AG04450 (cell line): ENCODE results near the gene SYNGAP1. TPM values are rescaled to one million over a fixed set of nuclear protein-coding genes. Genes with fewer than 3 reads are reported as not detected.

ENCODE experiments used
- CTCF ChIA-PET: fragments of 300-600, 350-600 bp; formaldehyde crosslinking; extraction: SDS; loops from one replicate; lab custom pipeline; 2022; ENCODE audit warnings: antibody characterized with exemption, inconsistent platforms; lab: Charles Lee
- POLR2A ChIA-PET: fragments of 350-600 bp; formaldehyde crosslinking; extraction: SDS; loops from one replicate; lab custom pipeline; 2021; ENCODE audit warnings: antibody characterized with exemption, inconsistent platforms; lab: Yijun Ruan, JAX
- DNase-seq: peaks from one replicate; pipeline ENCODE4 v3.0.0-alpha.2; 2011; ENCODE audit warnings: low read depth, low spot score
- H3K27ac ChIP-seq: one replicate; pipeline ENCODE4 v1.5.1; 2012; ENCODE audit warnings: low read depth, low read length, control low read depth
- H3K27me3 ChIP-seq: one replicate; pipeline ENCODE4 v1.6.0; 2012; ENCODE audit warnings: low read length; ENCODE audit not compliant: control insufficient read depth, insufficient read depth
- H3K4me3 ChIP-seq: 2 replicates; pipeline ENCODE4 v1.5.1; 2011; ENCODE audit warnings: mild to moderate bottlenecking, low read depth, low read length, control low read depth
- H3K9me3 ChIP-seq: 2 replicates; pipeline ENCODE4 v1.5.1; 2012; ENCODE audit warnings: low read length; ENCODE audit not compliant: control insufficient read depth, insufficient read depth
- CTCF ChIP-seq: IDR thresholded peaks from 2 replicates; pipeline ENCODE4 v1.5.1; 2011; ENCODE audit warnings: low read depth, low read length, control low read depth, inconsistent platforms
- polyA plus RNA-seq: library from polyadenylated mRNA; depleted of rRNA; stranded (reverse); fragments of >200 nt; gene quantifications from 2 replicates; pipeline ENCODE4 v1.2.3, GENCODE V29; 2011

SYNGAP1 gene
- polyA plus RNA-seq, 1 experiment, result 5.3 TPM

- Histone ChIP-seq H3K27me3 (no peaks in the 10 kb centered on the region), H3K4me3 (peak overlapping the region; percentile 91), H3K9me3 (no peaks in the 10 kb centered on the region), H3K27ac (no peak overlapping the region)
- ChIA-PET CTCF (interaction anchor here (1.4 to 1.7 kb wide), 2 partner anchors 65 to 70 kb away, joined by 6 read pairs; no protein-coding TSS in a partner anchor), POLR2A (interaction anchor here (1.1 to 1.2 kb wide), 2 partner anchors 37 to 316 kb away, joined by 3 to 6 read pairs; partner anchors contain the start of gene CUTA)
- no peak for TF ChIP-seq CTCF
- DNase-seq, result no peak
Observed at GRCh38 chr6:33455051-33455450, 35.2 kb downstream of the SYNGAP1 start.

- DNase-seq, result no peak
- no peak overlapping the region for H3K27ac ChIP-seq
- no peaks in the 10 kb centered on the region for H3K9me3 ChIP-seq
- POLR2A ChIA-PET, result interaction anchor here (0.6 kb wide), 1 partner anchor 256 kb away, joined by 5 read pairs; no protein-coding TSS in a partner anchor
- H3K4me3 ChIP-seq, result no peak overlapping the region
- no peaks in the 10 kb centered on the region for H3K27me3 ChIP-seq
- TF ChIP-seq CTCF, result no peak
- CTCF ChIA-PET, result interaction anchor here (0.6 kb wide), 1 partner anchor 255 kb away, joined by 3 read pairs; the partner anchor contains the start of gene UQCC2
Observed at GRCh38 chr6:33456156-33456555, 36.3 kb downstream of the SYNGAP1 start.

GRCh38 chr6:33458676-33459075 is 38.8 kb downstream of the SYNGAP1 start:
- peaks cover 5% of the 10 kb centered on the region for H3K27me3 ChIP-seq
- TF ChIP-seq CTCF, result no peak
- no peak overlapping the region for H3K4me3 ChIP-seq
- CTCF ChIA-PET, result interaction anchor here (0.7 kb wide), 1 partner anchor 9 kb away, joined by 3 read pairs; no protein-coding TSS in a partner anchor
- H3K27ac ChIP-seq, result no peak overlapping the region
- DNase-seq, result no peak
- POLR2A ChIA-PET, result no interaction called here
- no peaks in the 10 kb centered on the region for H3K9me3 ChIP-seq

GRCh38 chr6:33459226-33459625 is 39.4 kb downstream of the SYNGAP1 start:
- POLR2A ChIA-PET, result no interaction called here
- Histone ChIP-seq H3K27me3 (peaks cover 5% of the 10 kb centered on the region), H3K4me3 (no peak overlapping the region), H3K27ac (no peak overlapping the region), H3K9me3 (no peaks in the 10 kb centered on the region)
- CTCF ChIA-PET, result interaction anchor here (0.7 kb wide), 1 partner anchor 9 kb away, joined by 3 read pairs; no protein-coding TSS in a partner anchor
- DNase-seq, result no peak
- no peak for TF ChIP-seq CTCF

- CTCF ChIA-PET, result no interaction called here
- no peak overlapping the region for H3K27ac ChIP-seq
- DNase-seq, result no peak
- no peak overlapping the region for H3K4me3 ChIP-seq
- no peak for TF ChIP-seq CTCF
- H3K9me3 ChIP-seq, result no peaks in the 10 kb centered on the region
- POLR2A ChIA-PET, result no interaction called here
- H3K27me3 ChIP-seq, result peaks cover 18% of the 10 kb centered on the region
Observed at GRCh38 chr6:33466075-33466735, 46.3 kb downstream of the SYNGAP1 start.
